ENCODE measurements around the gene DZIP1L. TPM values are rescaled to one million over a fixed set of nuclear protein-coding genes. Genes with fewer than 3 reads are reported as not detected.

DZIP1L gene
- total and polyA plus RNA-seq, 2 experiments from 2014 or later, result 10.6 to 19.5 TPM

- TF ChIP-seq ZNF462 (CRISPR knock-in tag; IDR thresholded peaks at IDR 0.05) (no peak), ETS1 (IDR thresholded peaks at IDR 0.05) (no peak), EZH2 (IDR thresholded peaks at IDR 0.05; ENCODE audit: low read depth, unreplicated experiment) (no peak)
Measured at GRCh38 chr3:138042043-138042442, 73.4 kb downstream of the DZIP1L start (continued).

GRCh38 chr3:138038725-138039462, 76.5 kb downstream of the DZIP1L start:
- H3K4me3 Mint-ChIP-seq, result no peak overlapping the region
- H3K36me3 Mint-ChIP-seq (ENCODE audit: low read depth), result no peaks in the 10 kb centered on the region
- peaks cover 8% of the 10 kb centered on the region for H3K9me2 ChIP-seq (ENCODE audit: insufficient read depth)
- DNase-seq (ENCODE audit: low spot score) (peak; percentile 15), ATAC-seq (peak; percentile 38; the same call in 2 of the 3 replicates)
- H3K4me1 ChIP-seq (ENCODE audit: insufficient read depth), result no peaks in the 10 kb centered on the region
- H4K20me1 ChIP-seq (replicated peaks; ENCODE audit: insufficient read depth), result no peaks in the 10 kb centered on the region
- TF ChIP-seq EZH2 (IDR thresholded peaks at IDR 0.05; ENCODE audit: low read depth, unreplicated experiment) (no peak), ZNF462 (CRISPR knock-in tag; IDR thresholded peaks at IDR 0.05) (0 out of 2 replicates have a peak, but pooled peaks have one; percentile 3)
- no peak overlapping the region for H3K27ac ChIP-seq (ENCODE audit: low read depth)
- no peaks in the 10 kb centered on the region for H3K27me3 ChIP-seq (ENCODE audit: insufficient read depth)
- H3K36me3 ChIP-seq (ENCODE audit: insufficient read depth), result no peaks in the 10 kb centered on the region
- no peaks in the 10 kb centered on the region for H3K9me3 Mint-ChIP-seq
- no peaks in the 10 kb centered on the region; the same call in 2 of the 3 replicates for H3K4me1 Mint-ChIP-seq
- H3K4me2 ChIP-seq, result no peak overlapping the region
- no peaks in the 10 kb centered on the region for H3K79me2 ChIP-seq (replicated peaks; ENCODE audit: insufficient read depth)
- H3K4me3 ChIP-seq, result no peak overlapping the region
- H3K27me3 Mint-ChIP-seq (ENCODE audit: insufficient read depth, low read depth, poor library complexity), result no peaks in the 10 kb centered on the region
- no peak overlapping the region for H2AFZ ChIP-seq
- no peak overlapping the region for H3K27ac Mint-ChIP-seq
- H3F3A ChIP-seq (replicated peaks; ENCODE audit: low read depth), result no peaks in the 10 kb centered on the region

Data from GM23338 (cell line).